ENCODE measurements around the gene DGKZ.
"Not testable (repeated sequence)": the region's sequence is repeated elsewhere in the genome, so short reads cannot be mapped to it uniquely, and the experiment has no call there.

The DGKZ gene

GRCh38 chr11:46378811-46379481, 31.7 kb downstream of the DGKZ start:
- no peak overlapping the region for H3K4me3 ChIP-seq (ENCODE audit: control insufficient read depth in 1 of 7, extremely low read depth in 1 of 7, insufficient read depth in 4 of 7, low read depth in 2 of 7, low read length in 6 of 7)
- no peak overlapping the region for H3K27ac ChIP-seq (ENCODE audit: insufficient read depth in 1 of 2, low read depth in 1 of 2, low read length in 2 of 2, poor library complexity in 1 of 2, severe bottlenecking in 2 of 2)
- CTCF ChIA-PET = interaction anchor here (1.4 to 40.1 kb wide), 4 partner anchors 8 to 66 kb away, joined by 3 to 1037 read pairs (median 10); partner anchors contain the start of gene DGKZ
- POLR2A ChIA-PET = interaction anchor here (0.5 kb wide), 1 partner anchor 361 kb away, joined by 4 read pairs; no protein-coding TSS in a partner anchor
- no peaks in the 10 kb centered on the region for H3K9me3 ChIP-seq (ENCODE audit: control extremely low read depth in 1 of 5, control insufficient read depth in 4 of 5, insufficient read depth in 2 of 5, low read depth in 1 of 5, low read length in 4 of 5)
- H3K36me3 ChIP-seq (ENCODE audit: control insufficient read depth in 4 of 4, insufficient read depth in 4 of 4, low read length in 3 of 4) = peaks cover 6 to 52% (median 38%) of the 10 kb centered on the region in 4 experiments
- whole genome bisulfite sequencing (ENCODE audit: insufficient coverage) = 88% methylated on average over 15 of the region's 20 CpGs
- no peak for DNase-seq
- no peaks in the 10 kb centered on the region for H3K27me3 ChIP-seq (replicated peaks in 2 of 5; ENCODE audit: control insufficient read depth in 4 of 5, insufficient read depth in 5 of 5, low read length in 4 of 5)
- peaks cover 0 to 28% (median 26%) of the 10 kb centered on the region in 4 experiments for H3K4me1 ChIP-seq (ENCODE audit: control extremely low read depth in 1 of 4, control insufficient read depth in 4 of 4, insufficient read depth in 4 of 4, low read length in 3 of 4)

- not testable (repeated sequence) for H3K4me3 ChIP-seq (ENCODE audit: control insufficient read depth in 1 of 7, extremely low read depth in 1 of 7, insufficient read depth in 4 of 7, low read depth in 2 of 7, low read length in 6 of 7); DNase-seq; H3K9me3 ChIP-seq (ENCODE audit: control extremely low read depth in 1 of 5, control insufficient read depth in 4 of 5, insufficient read depth in 2 of 5, low read depth in 1 of 5, low read length in 4 of 5); H3K27me3 ChIP-seq (replicated peaks in 2 of 5; ENCODE audit: control insufficient read depth in 4 of 5, insufficient read depth in 5 of 5, low read length in 4 of 5); H3K27ac ChIP-seq (ENCODE audit: insufficient read depth in 1 of 2, low read depth in 1 of 2, low read length in 2 of 2, poor library complexity in 1 of 2, severe bottlenecking in 2 of 2)
- POLR2A ChIA-PET = interaction anchor here (0.5 to 0.8 kb wide), 2 partner anchors 36 to 361 kb away, joined by 3 to 4 read pairs; no protein-coding TSS in a partner anchor
- CTCF ChIA-PET = interaction anchor here (2.0 to 40.1 kb wide), 2 partner anchors 7 to 31 kb away, joined by 8 to 1037 read pairs; partner anchors contain the start of gene DGKZ
- peaks cover 0 to 29% (median 27%) of the 10 kb centered on the region in 4 experiments for H3K4me1 ChIP-seq (ENCODE audit: control extremely low read depth in 1 of 4, control insufficient read depth in 4 of 4, insufficient read depth in 4 of 4, low read length in 3 of 4)
- WGBS (ENCODE audit: insufficient coverage) = 79% methylated on average over 10 of the region's 36 CpGs
- peaks cover 6 to 45% (median 31%) of the 10 kb centered on the region in 4 experiments for H3K36me3 ChIP-seq (ENCODE audit: control insufficient read depth in 4 of 4, insufficient read depth in 4 of 4, low read length in 3 of 4)
Measured at GRCh38 chr11:46379482-46380293, 32.4 kb downstream of the DGKZ start.

DNA sequence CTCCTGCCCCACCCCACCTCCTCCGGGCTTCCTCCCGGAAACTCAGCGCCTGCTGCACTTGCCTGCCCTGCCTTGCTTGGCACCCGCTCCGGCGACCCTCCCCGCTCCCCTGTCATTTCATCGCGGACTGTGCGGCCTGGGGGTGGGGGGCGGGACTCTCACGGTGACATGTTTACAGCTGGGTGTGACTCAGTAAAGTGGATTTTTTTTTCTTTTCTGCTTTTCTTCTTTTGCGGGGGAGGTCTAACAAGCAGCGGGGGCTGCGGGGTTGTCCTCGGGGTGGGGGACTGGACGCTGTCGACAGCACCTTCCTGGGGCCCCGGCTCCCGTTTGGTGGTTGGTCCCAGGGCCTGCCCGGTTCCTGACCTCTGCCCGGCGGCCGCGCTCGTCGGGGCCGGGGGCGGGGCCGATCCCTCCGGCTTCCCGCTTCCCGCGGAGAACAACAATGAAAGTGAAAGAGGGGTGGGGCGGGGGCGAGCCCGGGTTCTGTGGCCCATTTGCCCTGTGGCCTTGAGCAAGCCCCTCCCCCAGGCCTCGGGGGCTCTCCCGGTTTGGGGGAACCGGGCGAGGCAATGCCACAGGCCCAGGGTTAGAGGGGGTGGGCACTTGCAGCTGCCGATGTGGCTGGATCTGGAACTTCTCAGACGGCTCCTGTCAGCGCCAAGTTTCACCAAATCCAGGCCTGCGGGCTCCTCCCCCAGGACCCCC, 33.2 kb downstream of the DGKZ start:
- no peaks in the 10 kb centered on the region for H3K27me3 ChIP-seq (replicated peaks in 2 of 5; ENCODE audit: control insufficient read depth in 4 of 5, insufficient read depth in 5 of 5, low read length in 4 of 5)
- ChIA-PET CTCF (interaction anchor here (0.6 to 40.1 kb wide), 2 partner anchors 32 to 139 kb away, joined by 3 to 1037 read pairs; partner anchors contain the start of gene DGKZ), POLR2A (interaction anchor here (0.8 kb wide), 1 partner anchor 37 kb away, joined by 3 read pairs; no protein-coding TSS in a partner anchor)
- peak overlapping the region; percentile 53 to 80 (median 68) for H3K4me3 ChIP-seq (ENCODE audit: control insufficient read depth in 1 of 7, extremely low read depth in 1 of 7, insufficient read depth in 4 of 7, low read depth in 2 of 7, low read length in 6 of 7)
- peaks cover 4 to 37% (median 26%) of the 10 kb centered on the region in 4 experiments for H3K36me3 ChIP-seq (ENCODE audit: control insufficient read depth in 4 of 4, insufficient read depth in 4 of 4, low read length in 3 of 4)
- DNase-seq = peak; percentile 74 to 92 (median 90)
- no peaks in the 10 kb centered on the region for H3K9me3 ChIP-seq (ENCODE audit: control extremely low read depth in 1 of 5, control insufficient read depth in 4 of 5, insufficient read depth in 2 of 5, low read depth in 1 of 5, low read length in 4 of 5)
- peak overlapping the region in 1 of 2 experiments; percentile 66 for H3K27ac ChIP-seq (ENCODE audit: insufficient read depth in 1 of 2, low read depth in 1 of 2, low read length in 2 of 2, poor library complexity in 1 of 2, severe bottlenecking in 2 of 2)
- H3K4me1 ChIP-seq (ENCODE audit: control extremely low read depth in 1 of 4, control insufficient read depth in 4 of 4, insufficient read depth in 4 of 4, low read length in 3 of 4) = peaks cover 0 to 32% (median 27%) of the 10 kb centered on the region in 4 experiments
- 0% methylated on average over 26 of the region's 45 CpGs for WGBS (ENCODE audit: insufficient coverage)

DNA sequence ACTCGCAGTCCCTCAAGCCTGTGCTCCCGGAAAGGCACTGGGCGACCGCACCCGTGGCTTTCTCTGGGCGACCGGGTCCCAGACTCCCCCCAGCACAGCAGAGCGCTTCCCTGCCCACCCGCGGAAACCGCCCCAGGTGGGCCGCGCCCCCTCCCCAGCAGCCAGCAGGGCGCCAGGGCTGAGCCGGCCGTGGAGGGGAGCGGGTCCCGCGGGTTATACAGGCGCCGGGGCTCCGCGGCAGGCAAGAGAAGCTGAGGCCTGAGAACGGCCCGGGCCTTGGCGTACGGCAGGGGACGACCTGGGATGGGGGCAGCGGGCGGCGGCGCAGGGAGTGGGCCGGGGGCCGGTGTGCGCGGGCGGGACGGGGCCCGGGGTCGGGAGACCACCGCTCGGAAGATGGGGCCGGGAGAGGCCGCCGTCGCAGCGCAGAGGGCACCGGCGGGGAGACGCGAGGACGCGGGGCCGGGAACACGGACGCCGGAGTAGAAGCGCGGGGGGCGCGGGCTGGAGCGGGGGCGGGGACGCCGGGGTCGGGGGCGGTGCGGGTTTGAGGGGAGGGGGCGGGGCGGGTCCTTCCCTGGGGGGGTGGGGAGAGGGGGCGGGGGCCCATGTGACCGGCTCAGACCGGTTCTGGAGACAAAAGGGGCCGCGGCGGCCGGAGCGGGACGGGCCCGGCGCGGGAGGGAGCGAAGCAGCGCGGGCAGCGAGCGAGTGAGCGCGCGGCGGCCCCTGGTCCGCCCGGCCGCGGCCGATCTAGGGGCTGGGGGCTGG, 34.0 kb downstream of the DGKZ start, which contains the start of gene MDK:
Gene MDK, plus strand, starts transcription at position 622 of the 771 bp plus-strand sequence. CDS start 389 bp downstream, outside the sequence.
- no peak for DNase-seq
- Histone ChIP-seq H3K4me3 (ENCODE audit: control insufficient read depth in 1 of 7, extremely low read depth in 1 of 7, insufficient read depth in 4 of 7, low read depth in 2 of 7, low read length in 6 of 7) (peak within 1 kb of the TSS; percentile 53 to 80 (median 68)), H3K27ac (ENCODE audit: insufficient read depth in 1 of 2, low read depth in 1 of 2, low read length in 2 of 2, poor library complexity in 1 of 2, severe bottlenecking in 2 of 2) (peak within 1 kb of the TSS in 1 of 2 experiments; percentile 66), H3K27me3 (replicated peaks in 2 of 5; ENCODE audit: control insufficient read depth in 4 of 5, insufficient read depth in 5 of 5, low read length in 4 of 5) (no peaks in the 10 kb centered on the region), H3K9me3 (ENCODE audit: control extremely low read depth in 1 of 5, control insufficient read depth in 4 of 5, insufficient read depth in 2 of 5, low read depth in 1 of 5, low read length in 4 of 5) (no peaks in the 10 kb centered on the region), H3K4me1 (ENCODE audit: control extremely low read depth in 1 of 4, control insufficient read depth in 4 of 4, insufficient read depth in 4 of 4, low read length in 3 of 4) (peaks cover 0 to 32% (median 27%) of the 10 kb centered on the region in 4 experiments), H3K36me3 (ENCODE audit: control insufficient read depth in 4 of 4, insufficient read depth in 4 of 4, low read length in 3 of 4) (peaks cover 4 to 29% (median 21%) of the 10 kb centered on the region in 4 experiments)
- under 1% methylated on average over 37 of the region's 96 CpGs for WGBS (ENCODE audit: insufficient coverage)
- ChIA-PET CTCF (interaction anchor here (0.6 to 40.1 kb wide), 2 partner anchors 33 to 139 kb away, joined by 3 to 1037 read pairs; partner anchors contain the start of gene DGKZ), POLR2A (no interaction called here)

GRCh38 chr11:46381819-46382645, 34.8 kb downstream of the DGKZ start:
- H3K27me3 ChIP-seq (replicated peaks in 2 of 5; ENCODE audit: control insufficient read depth in 4 of 5, insufficient read depth in 5 of 5, low read length in 4 of 5) = peaks cover 0 to 3% (median 0%) of the 10 kb centered on the region in 5 experiments
- H3K9me3 ChIP-seq (ENCODE audit: control extremely low read depth in 1 of 5, control insufficient read depth in 4 of 5, insufficient read depth in 2 of 5, low read depth in 1 of 5, low read length in 4 of 5) = no peaks in the 10 kb centered on the region
- CTCF ChIA-PET = interaction anchor here (1.0 to 40.1 kb wide), 2 partner anchors 34 to 66 kb away, joined by 3 to 1037 read pairs; partner anchors contain the start of gene DGKZ
- 2% methylated on average over 51 of the region's 66 CpGs for WGBS (ENCODE audit: insufficient coverage)
- H3K4me3 ChIP-seq (ENCODE audit: control insufficient read depth in 1 of 7, extremely low read depth in 1 of 7, insufficient read depth in 4 of 7, low read depth in 2 of 7, low read length in 6 of 7) = peak overlapping the region; percentile 17 to 80 (median 49)
- H3K4me1 ChIP-seq (ENCODE audit: control extremely low read depth in 1 of 4, control insufficient read depth in 4 of 4, insufficient read depth in 4 of 4, low read length in 3 of 4) = peaks cover 0 to 32% (median 27%) of the 10 kb centered on the region in 4 experiments
- POLR2A ChIA-PET = interaction anchor here (0.6 kb wide), 1 partner anchor 23 kb away, joined by 3 read pairs; no protein-coding TSS in a partner anchor
- H3K36me3 ChIP-seq (ENCODE audit: control insufficient read depth in 4 of 4, insufficient read depth in 4 of 4, low read length in 3 of 4) = peaks cover 2 to 22% (median 17%) of the 10 kb centered on the region in 4 experiments
- peak in 1 of 3 donors; percentile 56 for DNase-seq
- H3K27ac ChIP-seq (ENCODE audit: insufficient read depth in 1 of 2, low read depth in 1 of 2, low read length in 2 of 2, poor library complexity in 1 of 2, severe bottlenecking in 2 of 2) = no peak overlapping the region
